Activated T-cell treated with anti-CD3 and anti-CD28 coated beads for 24 hours (primary cell): ENCODE measurements around the gene EFEMP2.
"Not testable (repeated sequence)": the region's sequence is repeated elsewhere in the genome, so short reads cannot be mapped to it uniquely, and the experiment has no call there.

Experiments used
- DNase-seq: peaks from one replicate; pipeline ENCODE4 v3.0.0-alpha.2; 2020; ENCODE audit warnings: low read depth

Gene EFEMP2

GRCh38 chr11:65854161-65854592 is 18.4 kb downstream of the EFEMP2 start:
- DNase-seq: no peak

DNA sequence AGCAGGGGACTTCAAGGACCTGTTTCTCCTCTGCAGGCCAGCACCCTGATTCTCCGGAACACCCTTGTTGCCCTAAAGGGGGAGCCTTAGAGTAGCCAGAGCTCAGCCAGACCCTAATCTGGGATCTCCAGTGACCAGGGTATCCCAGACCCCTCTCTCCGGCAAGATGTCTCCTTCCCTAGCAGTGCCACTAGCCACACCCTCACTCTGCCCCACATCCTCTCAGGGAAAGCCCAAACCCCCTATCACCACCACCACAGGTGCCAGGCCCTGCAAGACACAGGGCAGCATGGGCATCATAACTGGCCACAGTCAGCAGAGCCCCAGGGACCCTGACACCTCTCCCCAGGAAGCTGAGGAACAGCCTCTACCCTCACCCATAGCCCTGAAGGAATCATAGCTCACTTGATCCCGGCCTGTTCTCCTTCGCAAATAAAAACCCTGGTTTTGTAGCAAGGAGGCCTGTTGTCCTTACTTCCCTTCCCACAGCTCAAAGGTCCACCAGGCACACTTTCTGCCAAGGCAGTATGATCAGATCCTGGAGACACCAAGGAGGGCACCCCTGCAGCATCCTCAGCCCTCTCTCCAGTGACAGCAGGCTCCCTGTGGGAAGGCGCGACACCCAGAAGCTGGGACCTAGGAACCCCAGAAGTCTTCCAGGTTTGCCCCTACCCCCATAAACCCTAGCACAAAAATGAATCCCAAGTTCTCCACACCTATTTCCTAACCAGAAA is 19.2 kb downstream of the EFEMP2 start:
- DNase-seq: no peak

- DNase-seq: no peak
Measured at GRCh38 chr11:65852508-65853245, 19.9 kb downstream of the EFEMP2 start.

DNA sequence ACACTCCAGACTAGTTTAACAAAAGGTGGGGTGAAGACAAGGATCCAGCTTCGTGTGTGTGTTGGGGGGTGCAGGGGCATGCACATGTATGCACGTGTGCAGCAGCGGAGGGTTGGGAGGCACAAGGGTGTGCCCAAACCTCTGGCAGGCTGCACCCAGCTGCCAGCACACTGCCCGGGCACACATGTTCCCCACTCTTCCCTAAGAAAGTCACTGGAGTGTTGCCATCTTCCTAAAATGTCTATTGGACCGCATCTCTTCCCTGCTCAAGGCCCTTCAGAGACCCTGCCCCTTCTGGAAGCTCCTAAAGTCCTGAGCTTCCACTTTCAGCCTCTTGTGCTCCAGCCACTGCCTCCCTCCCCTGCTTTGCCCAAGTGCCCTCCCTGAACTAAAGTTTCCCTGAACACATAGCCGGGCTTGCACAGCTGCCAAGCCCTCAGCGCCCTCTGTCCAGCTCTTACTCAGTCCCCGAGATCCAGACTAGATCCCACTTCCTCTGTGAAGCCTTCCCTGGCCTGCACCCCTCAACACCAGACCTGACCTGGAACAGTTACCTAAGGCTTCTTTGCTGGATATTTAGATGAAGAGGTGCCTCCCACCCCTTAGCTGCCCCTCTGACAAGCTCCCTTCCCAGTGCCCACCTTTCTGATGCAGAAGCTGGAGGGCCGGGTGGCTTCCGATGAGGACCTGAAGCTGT is 20.6 kb downstream of the EFEMP2 start:
- no peak for DNase-seq

GRCh38 chr11:65851083-65851579 is 21.5 kb downstream of the EFEMP2 start:
- no peak for DNase-seq

GRCh38 chr11:65850217-65851082 is 22.1 kb downstream of the EFEMP2 start:
- DNase-seq: no peak

- no peak for DNase-seq
Measured at GRCh38 chr11:65849771-65850216, 22.8 kb downstream of the EFEMP2 start.

DNA sequence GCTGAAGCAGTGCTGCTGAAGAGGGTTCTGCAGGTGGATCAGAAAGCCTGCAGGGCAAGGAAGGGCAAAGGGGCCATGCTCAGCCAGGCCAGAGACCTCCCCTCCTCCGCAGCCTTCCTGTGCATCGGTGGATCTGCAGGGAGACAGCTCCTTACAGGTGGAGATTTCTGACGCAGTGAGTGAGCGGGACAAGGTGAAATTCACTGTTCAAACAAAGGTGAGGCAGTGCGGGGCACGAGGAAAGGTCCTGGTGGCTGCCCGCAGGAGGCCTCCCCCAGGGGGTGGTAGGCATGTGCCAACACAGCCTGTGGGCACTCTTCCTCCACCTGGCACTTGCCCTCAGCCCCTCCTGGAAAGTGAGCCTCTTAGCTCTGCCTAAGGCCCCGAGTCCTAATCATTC is 23.2 kb downstream of the EFEMP2 start:
- DNase-seq: no peak

GRCh38 chr11:65848693-65849092 is 23.9 kb downstream of the EFEMP2 start:
- not testable (repeated sequence) for DNase-seq

GRCh38 chr11:65847746-65848145 is 24.9 kb downstream of the EFEMP2 start:
- no peak for DNase-seq

DNA sequence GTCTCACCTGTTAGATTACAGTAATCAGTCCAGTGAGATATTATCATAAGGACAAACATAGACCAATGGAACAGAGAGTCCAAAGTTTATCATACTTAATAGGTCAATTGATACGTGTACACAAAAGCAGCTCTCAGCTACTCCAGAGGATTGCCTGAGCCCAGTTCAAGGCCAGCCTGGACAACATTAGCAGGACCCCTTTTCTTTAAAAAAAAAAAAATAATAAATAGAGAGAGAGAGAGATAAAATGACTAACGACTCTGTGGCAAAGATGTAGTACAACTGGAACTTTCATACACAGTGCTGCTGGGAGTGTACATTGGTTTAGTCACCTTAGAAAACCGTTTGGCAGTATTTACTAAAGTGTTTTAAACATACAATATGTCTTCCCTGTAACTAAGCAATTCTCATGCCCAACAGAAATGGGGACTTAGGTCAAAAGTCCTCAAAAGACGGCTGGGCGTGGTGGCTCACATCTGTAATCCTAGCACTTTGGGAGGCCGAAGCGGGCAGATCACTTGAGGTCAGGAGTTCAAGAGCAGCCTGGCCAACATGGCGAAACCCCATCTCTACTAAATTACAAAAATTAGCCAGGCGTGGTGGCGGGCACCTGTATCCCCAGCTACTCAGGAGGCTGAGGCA is 28.2 kb downstream of the EFEMP2 start:
- DNase-seq: no peak

GRCh38 chr11:65843811-65844210 is 28.8 kb downstream of the EFEMP2 start:
- DNase-seq: no peak

DNA sequence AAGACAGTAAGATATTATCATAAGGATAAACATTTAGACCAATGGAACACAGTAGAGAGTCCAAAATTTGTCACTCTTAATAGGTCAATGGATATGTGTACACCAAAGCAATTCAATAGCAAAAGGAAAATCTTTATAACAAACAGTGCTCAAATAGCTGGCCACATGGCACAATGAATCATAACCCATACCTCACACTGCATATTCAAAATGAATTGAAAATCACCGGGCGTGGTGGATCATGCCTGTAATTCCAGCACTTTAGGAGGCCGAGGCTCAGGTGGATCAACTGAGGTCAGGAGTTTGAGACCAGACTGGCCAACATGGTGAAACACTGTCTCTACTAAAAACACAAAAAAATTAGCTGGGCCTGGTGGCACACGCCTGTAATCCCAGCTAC is 30.5 kb downstream of the EFEMP2 start:
- DNase-seq: no peak

- no peak for DNase-seq
Measured at GRCh38 chr11:65834202-65834601, 38.4 kb downstream of the EFEMP2 start.

DNA sequence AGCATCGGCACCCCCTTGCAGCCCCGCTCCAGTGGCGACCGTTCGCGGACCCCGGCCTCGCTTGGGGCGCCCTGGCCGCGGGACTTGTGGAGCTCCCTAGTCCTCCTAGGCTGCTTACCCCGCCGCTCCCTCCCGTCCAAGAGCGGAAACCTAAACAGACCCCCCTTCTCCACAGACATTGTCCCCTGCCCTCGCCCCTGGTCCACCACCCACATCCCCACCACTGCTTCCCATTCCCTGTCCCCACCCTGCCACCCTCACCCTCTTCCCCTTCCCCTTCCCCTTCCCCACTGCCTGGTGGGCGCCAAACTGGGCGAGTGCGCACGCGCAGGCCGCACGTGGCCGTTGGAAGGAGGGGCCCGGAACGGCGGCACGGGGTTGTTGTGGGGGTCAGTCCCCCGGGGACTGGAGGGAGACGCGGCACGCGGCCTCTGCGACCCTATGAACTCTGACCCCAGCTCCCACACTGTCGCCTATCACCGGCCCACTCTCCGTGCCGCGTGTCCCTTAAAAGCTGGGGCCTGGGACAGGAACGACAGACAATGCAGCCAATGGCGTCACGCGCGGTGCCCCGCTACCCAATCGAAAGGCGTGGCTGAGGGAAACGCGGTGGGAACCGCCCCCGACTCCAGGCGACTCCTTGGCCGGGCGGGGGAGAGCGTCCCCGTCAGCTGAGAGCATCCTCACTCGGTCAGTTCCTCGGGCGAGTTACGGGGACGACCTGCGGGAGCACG is 39.1 kb downstream of the EFEMP2 start, which contains the start of gene SNX32:
Gene SNX32, plus strand, starts transcription at position 667 of the 734 bp plus-strand sequence. CDS start 103 bp downstream, outside the sequence.
- peak; percentile 92 for DNase-seq

- not testable (repeated sequence) for DNase-seq
Measured at GRCh38 chr11:65832231-65832630, 40.4 kb downstream of the EFEMP2 start.

DNA sequence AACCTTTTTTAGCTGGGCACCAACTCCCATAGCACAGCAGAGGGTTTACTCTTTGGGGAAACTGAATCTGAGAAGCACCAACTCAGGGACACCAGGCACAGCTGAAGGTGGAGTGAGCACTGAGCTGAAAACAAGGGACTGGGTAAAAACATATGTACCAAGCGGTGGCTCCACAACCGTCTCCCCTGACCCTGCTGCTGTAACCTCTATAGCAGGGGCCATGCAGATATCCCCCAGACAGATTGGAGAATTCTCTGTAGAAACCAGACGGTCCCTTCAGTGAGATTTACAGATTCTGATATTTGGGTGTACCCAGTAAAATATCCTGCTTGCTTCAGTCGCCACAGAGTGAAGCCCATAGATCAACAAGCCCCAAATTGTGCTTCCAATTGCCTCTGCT is 43.1 kb downstream of the EFEMP2 start:
- no peak for DNase-seq

GRCh38 chr11:65826984-65827735 is 45.4 kb downstream of the EFEMP2 start:
- DNase-seq: no peak

- DNase-seq: no peak
Measured at GRCh38 chr11:65822776-65823528, 49.6 kb downstream of the EFEMP2 start.
